Ishikawa (cell line): Measurements from ENCODE around the gene PKN2.

Source experiments
- CEBPB ChIP-seq: IDR thresholded peaks from 2 replicates; pipeline ENCODE4 v1.6.1; 2012
- CREB1 ChIP-seq: IDR thresholded peaks from 2 replicates; pipeline ENCODE4 v1.6.1; 2012; ENCODE audit warnings: low read depth
- EGR1 ChIP-seq: IDR thresholded peaks from 2 replicates; pipeline ENCODE4 v1.6.1; 2012
- EP300 ChIP-seq: IDR thresholded peaks from 2 replicates; pipeline ENCODE4 v1.6.1; 2012; ENCODE audit warnings: borderline replicate concordance
- FOXM1 ChIP-seq: IDR thresholded peaks from 2 replicates; pipeline ENCODE4 v1.6.1; 2012; ENCODE audit warnings: low read depth, borderline replicate concordance
- MAX ChIP-seq: IDR thresholded peaks from 2 replicates; pipeline ENCODE4 v1.6.1; 2012
- RAD21 ChIP-seq: IDR thresholded peaks from 2 replicates; pipeline ENCODE4 v1.6.1; 2012; ENCODE audit warnings: low read depth
- REST ChIP-seq: IDR thresholded peaks from 2 replicates; pipeline ENCODE4 v1.6.1; 2012; ENCODE audit warnings: low read depth, mild to moderate bottlenecking
- TAF1 ChIP-seq: IDR thresholded peaks from 2 replicates; pipeline ENCODE4 v1.6.1; 2012; ENCODE audit warnings: low read depth, mild to moderate bottlenecking
- TCF12 ChIP-seq: IDR thresholded peaks from 2 replicates; pipeline ENCODE4 v1.6.1; 2012; ENCODE audit warnings: low read depth
- USF1 ChIP-seq: IDR thresholded peaks from 2 replicates; pipeline ENCODE4 v1.6.1; 2012
- ZBTB7A ChIP-seq: IDR thresholded peaks from 2 replicates; pipeline ENCODE4 v1.6.1; 2012; ENCODE audit warnings: low read depth

- TF ChIP-seq TAF1 (no peak), FOXM1 (no peak), RAD21 (no peak), CREB1 (no peak), REST (no peak), ZBTB7A (no peak), MAX (no peak), EP300 (peak; percentile 62; the same call in 1 of the 2 replicates), CEBPB (no peak), EGR1 (no peak), TCF12 (no peak), USF1 (0 out of 2 replicates have a peak, but pooled peaks have one; percentile 12)
Measured at GRCh38 chr1:88774151-88774556, 90.1 kb downstream of the PKN2 start.
